Peyer's patch (tissue), 4 donors: ENCODE measurements around the gene E4F1. TPM values are rescaled to one million over a fixed set of nuclear protein-coding genes. Genes with fewer than 3 reads are reported as not detected.
A peak's percentile ranks its signal among the peaks of the same experiment; 100 is the strongest.

Experiments used
- DNase-seq, 3 donors: peaks; one replicate each; pipeline ENCODE4 v3.0.0-alpha.2; 2017 to 2019
- H3K27ac ChIP-seq, 4 donors: fragments of 200-600 bp; sonication (generic); one replicate each; pipeline ENCODE4 v1.5.1; 2016 to 2019
- H3K27me3 ChIP-seq, 2 donors: fragments of 200-600 bp; sonication (generic); one replicate each; pipeline ENCODE4 v1.5.1; 2019
- H3K36me3 ChIP-seq, 3 donors: fragments of 200-600 bp; sonication (generic); one replicate each; pipeline ENCODE4 v1.5.1; 2016 to 2019
- H3K4me1 ChIP-seq, 4 donors: fragments of 200-600 bp; sonication (generic); one replicate each; pipeline ENCODE4 v1.5.1; 2016 to 2019
- H3K4me3 ChIP-seq, 4 donors: fragments of 200-600 bp; sonication (generic); 1 replicate in 3 of 4; 2 replicates in 1 of 4; pipeline ENCODE4 v1.5.1; 2016 to 2019; ENCODE audit warnings: mild to moderate bottlenecking in 1 of 4
- H3K9me3 ChIP-seq, 4 donors: fragments of 200-600 bp; sonication (generic); one replicate each; pipeline ENCODE4 v1.5.1; 2016 to 2019; ENCODE audit warnings: mild to moderate bottlenecking in 1 of 4
- POLR2A ChIP-seq, 2 donors: fragments of 450-650 bp; IDR thresholded peaks; one replicate each; pipeline ENCODE4 v1.5.1; 2017; ENCODE audit warnings: antibody characterized with exemption in 2 of 2, mild to moderate bottlenecking in 2 of 2, moderate library complexity in 2 of 2
- total RNA-seq, 4 donors: library from RNA; depleted of rRNA; stranded (reverse); fragments of >200 nt; gene quantifications; one replicate each; pipeline ENCODE4 v1.1.0, GENCODE V29; 2016
- TF ChIP-seq, protein P1 (sequence below), 6 experiments: fragments of 450-650 bp in 4 of 6; fragments of 200-600 bp in 2 of 6; sonication (generic) in 1 of 6; IDR thresholded peaks; one replicate each; pipeline ENCODE4 v1.5.1; 2017 to 2019; ENCODE audit warnings: antibody characterized with exemption in 6 of 6, mild to moderate bottlenecking in 3 of 6, moderate library complexity in 1 of 6

The E4F1 gene
- total RNA-seq, 4 donors from 2014 or later = 35.6 to 124 (median 76.2) TPM

DNA sequence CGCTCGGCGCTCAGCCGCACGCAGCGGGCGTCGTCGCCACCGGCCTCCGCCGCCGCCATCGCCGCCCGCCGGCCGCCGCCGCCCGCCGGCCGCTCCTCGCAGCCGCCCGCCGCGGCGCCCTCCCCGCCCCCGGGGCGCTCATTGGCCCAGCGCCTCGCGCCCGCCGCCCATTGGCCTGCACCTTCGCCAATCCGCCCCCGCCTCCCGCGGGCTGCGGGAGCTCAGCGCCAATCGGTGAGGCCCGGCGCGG is 8.7 kb upstream of the E4F1 start, which contains the start of gene PGP:
Gene PGP, minus strand, starts transcription at position 122 of the 250 bp plus-strand sequence. Its CDS starts 63 bp downstream, at position 59.
- TF ChIP-seq, protein P1, sequence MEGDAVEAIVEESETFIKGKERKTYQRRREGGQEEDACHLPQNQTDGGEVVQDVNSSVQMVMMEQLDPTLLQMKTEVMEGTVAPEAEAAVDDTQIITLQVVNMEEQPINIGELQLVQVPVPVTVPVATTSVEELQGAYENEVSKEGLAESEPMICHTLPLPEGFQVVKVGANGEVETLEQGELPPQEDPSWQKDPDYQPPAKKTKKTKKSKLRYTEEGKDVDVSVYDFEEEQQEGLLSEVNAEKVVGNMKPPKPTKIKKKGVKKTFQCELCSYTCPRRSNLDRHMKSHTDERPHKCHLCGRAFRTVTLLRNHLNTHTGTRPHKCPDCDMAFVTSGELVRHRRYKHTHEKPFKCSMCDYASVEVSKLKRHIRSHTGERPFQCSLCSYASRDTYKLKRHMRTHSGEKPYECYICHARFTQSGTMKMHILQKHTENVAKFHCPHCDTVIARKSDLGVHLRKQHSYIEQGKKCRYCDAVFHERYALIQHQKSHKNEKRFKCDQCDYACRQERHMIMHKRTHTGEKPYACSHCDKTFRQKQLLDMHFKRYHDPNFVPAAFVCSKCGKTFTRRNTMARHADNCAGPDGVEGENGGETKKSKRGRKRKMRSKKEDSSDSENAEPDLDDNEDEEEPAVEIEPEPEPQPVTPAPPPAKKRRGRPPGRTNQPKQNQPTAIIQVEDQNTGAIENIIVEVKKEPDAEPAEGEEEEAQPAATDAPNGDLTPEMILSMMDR (IDR thresholded peaks at IDR 0.05) = peak in 1 of 6 experiments; percentile 8
- no peak for TF ChIP-seq POLR2A (IDR thresholded peaks at IDR 0.05)
- H3K9me3 ChIP-seq = no peaks in the 10 kb centered on the region
- peak within 1 kb of the TSS; percentile 84 to 94 (median 91) for H3K27ac ChIP-seq
- H3K4me1 ChIP-seq = peaks cover 0 to 20% (median 3%) of the 10 kb centered on the region in 4 donors
- H3K36me3 ChIP-seq = peaks cover 0 to 4% (median 0%) of the 10 kb centered on the region in 3 donors
- peak within 1 kb of the TSS; percentile 75 to 93 (median 82) for H3K4me3 ChIP-seq
- no peaks in the 10 kb centered on the region for H3K27me3 ChIP-seq
- no peak for DNase-seq

DNA sequence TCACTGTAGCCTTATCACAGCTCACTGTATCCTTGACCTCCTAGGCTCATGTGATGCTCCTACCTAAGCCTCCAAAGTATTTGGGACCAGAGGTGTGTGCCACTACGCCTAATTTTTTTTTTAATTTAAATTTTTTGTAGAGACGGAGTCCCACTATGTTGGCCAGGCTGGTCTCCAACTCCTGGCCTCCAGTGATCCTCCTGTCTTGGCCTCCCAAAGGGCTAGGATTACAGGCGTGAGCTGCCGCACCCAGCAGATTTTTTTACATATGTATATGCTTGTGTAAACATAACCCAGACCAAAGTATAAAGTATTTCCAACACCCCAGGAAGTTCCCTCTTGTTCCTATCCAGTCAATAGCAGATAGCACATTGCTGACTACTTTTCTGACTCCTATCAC is 7.1 kb upstream of the E4F1 start:
- Histone ChIP-seq H3K4me3 (no peak overlapping the region), H3K27ac (no peak overlapping the region), H3K9me3 (no peaks in the 10 kb centered on the region)

DNA sequence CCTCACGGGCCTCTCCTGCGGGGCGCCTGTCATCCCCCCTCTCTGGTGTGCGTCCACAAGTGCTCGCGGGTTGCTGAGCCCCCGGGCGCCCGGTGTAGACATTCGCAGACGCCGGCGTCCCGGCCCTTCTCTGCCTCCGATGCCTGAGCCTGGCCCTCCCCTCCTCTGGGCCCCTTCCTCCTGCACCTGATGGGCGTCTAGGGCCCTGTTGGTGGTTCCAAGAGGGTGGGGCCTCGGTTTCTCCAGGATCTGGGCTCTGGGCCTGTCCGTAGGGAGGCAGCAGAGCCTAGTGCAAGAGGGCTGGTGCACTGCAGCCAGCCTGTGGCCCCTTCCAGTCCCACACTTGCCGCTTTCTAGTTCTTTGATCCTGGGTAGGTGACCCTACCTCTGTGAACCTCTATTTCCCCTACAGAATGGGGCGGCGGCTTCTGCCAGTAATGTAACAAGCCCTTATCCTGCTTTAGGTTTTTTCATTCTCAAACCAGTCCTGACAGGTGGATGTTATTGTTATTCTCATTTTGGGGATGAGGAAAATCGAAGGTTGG is 623 bp downstream of the E4F1 start:
- no peaks in the 10 kb centered on the region for H3K9me3 ChIP-seq
- TF ChIP-seq POLR2A (IDR thresholded peaks at IDR 0.05) = no peak
- TF ChIP-seq, protein P1 (IDR thresholded peaks at IDR 0.05) = peak in 3 of 6 experiments; percentile 18 to 40 (median 27)
- peaks cover 0 to 13% (median 0%) of the 10 kb centered on the region in 3 donors for H3K36me3 ChIP-seq
- H3K4me1 ChIP-seq = peaks cover 0 to 19% (median 11%) of the 10 kb centered on the region in 4 donors
- H3K4me3 ChIP-seq = peak overlapping the region; percentile 84 to 100 (median 91)
- peak overlapping the region; percentile 85 to 91 (median 87) for H3K27ac ChIP-seq
- peak; percentile 23 to 72 (median 66) for DNase-seq
- H3K27me3 ChIP-seq = no peaks in the 10 kb centered on the region

More for the DNA sequence above, 7.1 kb upstream of the E4F1 start:
- H3K36me3 ChIP-seq = no peaks in the 10 kb centered on the region
- no peak for DNase-seq
- TF ChIP-seq POLR2A (IDR thresholded peaks at IDR 0.05) = no peak
- TF ChIP-seq, protein P1 (IDR thresholded peaks at IDR 0.05) = no peak
- H3K4me1 ChIP-seq = peaks cover 0 to 20% (median 3%) of the 10 kb centered on the region in 4 donors
- H3K27me3 ChIP-seq = no peaks in the 10 kb centered on the region

DNA sequence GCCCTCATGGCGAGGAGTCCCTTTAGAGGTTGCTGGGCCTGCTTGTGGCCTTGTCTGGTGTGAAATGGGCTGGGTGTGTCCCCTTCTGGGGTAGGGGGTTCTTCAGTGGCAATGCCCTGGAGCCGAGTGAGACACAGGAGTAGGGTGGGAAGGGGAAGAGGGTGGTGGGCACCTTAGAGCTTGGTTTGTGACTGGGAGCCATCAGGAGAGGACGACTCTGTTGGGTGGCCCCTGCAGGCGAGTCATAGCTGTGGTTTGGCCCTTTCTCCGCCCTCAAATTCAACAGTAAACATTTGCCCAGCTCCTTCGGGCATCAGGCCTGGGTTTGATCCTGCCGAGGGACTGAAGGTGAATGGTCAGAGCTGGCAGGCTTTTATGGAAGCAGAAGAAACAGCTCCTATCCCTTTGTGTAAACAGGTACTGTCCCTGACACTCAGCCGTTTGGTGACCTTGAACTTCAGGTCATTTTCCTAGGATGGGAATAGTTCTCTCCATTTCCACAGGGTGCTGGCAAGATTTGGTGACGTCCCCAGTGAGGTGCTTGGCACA is 2.9 kb downstream of the E4F1 start:
- TF ChIP-seq, protein P1 (IDR thresholded peaks at IDR 0.05) = no peak
- TF ChIP-seq POLR2A (IDR thresholded peaks at IDR 0.05) = no peak
- peaks cover 0 to 35% (median 0%) of the 10 kb centered on the region in 3 donors for H3K36me3 ChIP-seq
- no peaks in the 10 kb centered on the region for H3K27me3 ChIP-seq
- H3K4me1 ChIP-seq = peaks cover 0 to 19% (median 11%) of the 10 kb centered on the region in 4 donors
- H3K27ac ChIP-seq = no peak overlapping the region
- H3K9me3 ChIP-seq = no peaks in the 10 kb centered on the region
- H3K4me3 ChIP-seq = no peak overlapping the region
- DNase-seq = no peak

DNA sequence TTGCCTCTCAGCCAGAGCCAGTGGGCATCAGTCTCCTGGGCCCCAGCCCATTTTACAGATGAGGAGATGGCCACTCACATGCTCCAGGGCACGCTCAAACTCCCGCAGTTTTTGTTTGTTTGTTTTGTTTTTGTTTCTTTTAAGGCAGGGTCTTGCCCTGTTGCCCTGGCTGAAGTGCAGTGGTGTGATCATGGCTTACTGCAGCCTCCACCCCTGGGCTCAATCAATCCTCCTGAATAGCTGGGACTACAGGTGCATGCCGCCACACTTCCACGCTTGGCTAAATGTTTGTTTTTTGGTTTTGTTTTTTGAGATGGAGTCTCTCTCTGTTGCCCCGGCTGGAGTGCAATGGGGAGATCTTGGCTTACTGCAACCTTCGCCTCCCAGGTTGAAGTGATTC is 3.5 kb downstream of the E4F1 start:
- H3K36me3 ChIP-seq = peaks cover 0 to 41% (median 0%) of the 10 kb centered on the region in 3 donors
- H3K4me1 ChIP-seq = peaks cover 0 to 19% (median 11%) of the 10 kb centered on the region in 4 donors
- H3K9me3 ChIP-seq = no peaks in the 10 kb centered on the region
- DNase-seq = no peak
- no peak overlapping the region for H3K27ac ChIP-seq
- H3K27me3 ChIP-seq = no peaks in the 10 kb centered on the region
- TF ChIP-seq, protein P1 (IDR thresholded peaks at IDR 0.05) = no peak
- no peak for TF ChIP-seq POLR2A (IDR thresholded peaks at IDR 0.05)
- H3K4me3 ChIP-seq = no peak overlapping the region
